GM19452 (cell line): ENCODE measurements around the gene AFAP1L1.

Experiments
- ATAC-seq: cut with Tn5 transposase; IDR thresholded peaks from one replicate; pipeline ENCODE4 v1.9.1; 2021; ENCODE audit not compliant: unreplicated experiment

Gene AFAP1L1

DNA sequence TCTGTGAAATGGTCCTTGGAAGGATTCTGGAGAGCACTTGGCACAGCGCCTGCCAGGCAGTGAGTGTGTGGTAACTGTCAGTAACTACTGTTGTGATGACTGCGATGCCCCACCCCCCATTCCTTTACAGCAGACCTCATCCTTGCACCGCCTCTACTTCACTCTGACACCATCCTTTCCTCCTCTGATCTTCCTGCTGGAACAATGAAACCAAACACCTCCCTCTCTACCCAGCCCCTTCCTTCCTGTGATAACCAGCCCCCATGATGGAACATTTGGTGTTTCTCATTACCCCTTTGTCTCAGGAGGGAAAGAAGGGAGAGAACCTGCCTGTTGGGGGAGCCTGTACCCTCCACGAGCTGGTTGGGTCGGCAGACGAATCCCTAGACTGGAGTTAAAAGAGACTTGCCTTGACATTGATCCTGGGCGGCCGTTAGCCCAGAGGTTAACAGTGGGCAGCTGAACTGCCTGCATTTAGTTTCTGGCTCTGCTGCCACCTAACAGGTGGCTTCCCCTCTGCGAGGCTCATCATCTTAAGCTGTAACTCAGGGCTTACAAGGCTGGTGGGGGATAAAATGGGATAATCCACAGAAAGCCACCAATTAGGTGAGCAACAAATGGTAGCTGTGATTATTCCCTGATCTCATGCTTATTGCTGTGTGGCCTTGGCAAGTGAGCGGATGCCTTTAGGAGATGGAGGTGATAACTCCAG, 39.4 kb downstream of the AFAP1L1 start:
- no peak for ATAC-seq

DNA sequence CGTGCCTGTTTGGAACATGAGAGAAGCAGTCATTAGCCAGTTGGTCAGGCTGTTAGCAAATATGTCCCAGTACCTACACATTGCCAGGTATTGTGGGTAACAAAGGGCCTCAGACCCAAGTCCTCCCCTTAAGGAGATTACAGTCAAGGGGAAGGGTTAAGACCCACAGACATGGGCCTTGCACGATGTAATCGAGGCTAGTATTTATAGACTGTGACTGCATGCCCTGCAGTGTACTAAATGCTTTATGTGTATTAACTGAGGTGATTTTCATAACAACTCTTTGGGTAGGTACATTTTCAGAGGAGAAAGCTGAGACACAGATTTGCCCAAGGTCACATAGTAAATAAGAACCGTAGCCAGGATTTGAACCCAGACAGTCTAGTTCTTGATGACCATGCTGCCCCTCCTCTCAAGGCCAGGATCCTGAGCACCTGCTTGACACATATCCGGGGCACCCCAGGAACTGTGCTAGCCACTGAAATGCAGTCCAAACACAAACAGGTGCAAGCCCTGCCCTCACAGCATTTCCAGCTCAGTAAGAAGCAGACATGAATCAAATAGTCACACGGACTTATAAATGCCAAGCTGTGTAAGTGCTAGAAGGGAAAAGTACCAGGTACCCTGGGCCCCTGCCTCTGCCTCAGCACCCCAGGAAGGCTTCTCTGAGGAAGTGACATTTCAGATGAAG, 41.6 kb downstream of the AFAP1L1 start:
- ATAC-seq, result no peak

DNA sequence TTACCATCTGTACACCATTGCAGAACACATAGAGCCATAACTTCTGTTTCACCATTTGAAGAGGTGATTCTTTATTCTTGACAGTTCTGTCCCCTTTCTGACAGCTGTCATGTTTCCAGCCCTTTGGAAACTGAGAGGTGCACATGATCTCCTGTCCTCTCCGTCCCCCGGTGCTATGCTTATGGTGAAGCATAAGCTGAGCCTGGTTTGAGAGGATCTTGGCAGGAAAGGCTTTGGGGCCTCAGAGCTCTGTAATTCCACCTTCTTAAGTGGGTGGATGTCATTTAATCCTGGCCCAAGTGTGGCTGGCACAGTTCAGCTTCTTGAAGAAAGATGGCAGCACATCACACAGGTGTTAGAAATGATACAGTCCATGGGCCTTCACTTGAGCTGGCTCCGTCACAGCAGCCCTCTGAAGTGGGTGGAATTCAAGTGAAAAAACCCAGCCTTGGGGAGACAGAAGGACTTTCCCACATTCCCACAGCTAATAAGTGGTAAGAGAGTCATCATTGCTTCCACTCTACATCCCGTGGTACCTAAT, 43.0 kb downstream of the AFAP1L1 start:
- no peak for ATAC-seq

DNA sequence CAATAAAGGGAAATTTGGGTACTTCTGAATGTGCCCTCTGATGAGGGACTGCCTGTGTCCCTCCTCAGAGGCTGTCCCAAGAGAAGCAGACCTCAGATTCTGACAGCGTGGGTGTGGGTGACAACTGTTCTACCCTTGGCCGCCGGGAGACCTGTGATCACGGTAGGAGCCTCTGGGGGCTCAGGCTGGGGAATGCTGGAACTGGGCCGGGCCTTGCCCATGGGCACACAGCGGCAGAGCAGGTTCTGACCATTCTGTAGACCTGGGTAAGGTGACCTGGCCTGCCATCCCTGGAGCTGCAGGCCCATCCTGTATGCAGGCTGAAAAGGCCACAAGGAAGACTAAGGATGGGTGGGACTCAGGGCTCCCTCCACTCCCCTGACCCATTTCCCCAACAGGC, 44.1 kb downstream of the AFAP1L1 start:
- no peak for ATAC-seq

DNA sequence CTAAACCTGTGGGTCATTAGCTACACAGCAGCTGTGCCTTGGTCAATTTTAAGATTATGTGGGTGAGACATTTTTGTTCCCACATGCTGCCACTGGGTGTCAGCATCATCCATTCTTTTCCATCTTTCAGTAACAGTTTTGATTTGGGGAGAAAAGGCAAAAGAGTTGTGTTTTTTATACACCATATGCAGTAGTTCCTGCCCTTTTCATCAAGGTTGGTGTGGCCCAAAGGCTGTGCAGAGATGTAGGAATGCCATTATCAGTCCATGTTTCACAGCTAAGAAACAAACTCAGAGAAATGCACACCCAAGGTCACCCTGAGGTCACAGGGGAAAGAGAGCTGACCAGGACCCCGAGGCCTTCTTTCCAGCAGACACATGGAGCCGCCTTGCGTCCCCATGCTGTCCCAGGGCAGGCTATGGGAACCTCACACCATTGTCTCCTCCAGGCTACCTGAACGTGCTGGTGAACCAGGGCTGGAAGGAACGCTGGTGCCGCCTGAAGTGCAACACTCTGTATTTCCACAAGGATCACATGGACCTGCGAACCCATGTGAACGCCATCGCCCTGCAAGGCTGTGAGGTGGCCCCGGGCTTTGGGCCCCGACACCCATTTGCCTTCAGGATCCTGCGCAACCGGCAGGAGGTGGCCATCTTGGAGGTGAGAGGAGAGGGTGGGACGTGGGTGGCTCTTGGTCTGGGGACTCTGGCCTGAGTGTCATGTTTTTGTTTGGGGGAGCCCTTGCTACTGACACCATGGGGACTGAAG, 45.8 kb downstream of the AFAP1L1 start:
- ATAC-seq, result peak; percentile 79

DNA sequence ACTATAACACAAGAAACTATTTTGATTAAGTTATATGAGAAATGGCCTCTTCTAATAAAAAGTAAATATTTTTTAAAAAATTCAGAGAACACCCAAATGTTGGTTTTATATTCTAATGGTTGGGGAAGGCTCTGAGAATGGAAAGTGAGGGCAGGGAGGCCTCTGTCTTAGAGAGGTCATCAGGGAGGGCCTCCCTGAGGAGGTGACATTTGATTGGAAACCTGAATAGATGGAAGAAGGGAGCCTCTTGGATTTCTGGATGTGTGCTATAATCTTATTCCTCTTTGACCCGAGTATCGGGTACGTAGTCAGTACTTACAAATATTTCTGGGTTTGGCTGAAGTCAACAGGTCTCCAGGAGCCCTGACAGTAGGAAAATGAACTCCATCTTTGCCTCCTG, 47.5 kb downstream of the AFAP1L1 start:
- ATAC-seq, result no peak

DNA sequence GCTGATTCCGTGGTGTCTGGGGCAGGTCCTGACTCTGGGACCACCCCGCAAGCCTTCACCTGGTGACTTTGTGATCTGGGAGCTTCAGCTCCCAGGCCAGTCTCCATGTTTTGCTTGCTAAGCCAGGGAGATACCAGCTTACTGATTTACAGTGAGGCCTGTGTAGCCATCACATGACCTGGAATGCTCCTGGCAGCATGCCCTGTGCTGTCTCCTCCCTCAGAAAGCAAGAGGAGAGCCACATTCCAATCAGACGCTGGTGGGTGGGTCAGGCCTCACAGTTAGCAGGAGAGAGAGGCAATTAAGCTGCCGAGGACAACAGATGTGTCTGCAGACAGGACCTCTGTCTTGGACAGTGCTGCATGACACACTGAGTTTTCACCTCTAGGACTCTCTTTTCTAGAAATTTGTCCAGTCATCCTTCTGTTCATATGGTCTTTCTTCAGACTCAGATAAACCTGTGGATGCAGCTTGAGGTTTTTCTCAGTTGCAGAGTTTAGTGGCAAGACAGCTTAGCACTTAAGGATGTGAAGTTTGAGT, 49.2 kb downstream of the AFAP1L1 start:
- ATAC-seq, result no peak

DNA sequence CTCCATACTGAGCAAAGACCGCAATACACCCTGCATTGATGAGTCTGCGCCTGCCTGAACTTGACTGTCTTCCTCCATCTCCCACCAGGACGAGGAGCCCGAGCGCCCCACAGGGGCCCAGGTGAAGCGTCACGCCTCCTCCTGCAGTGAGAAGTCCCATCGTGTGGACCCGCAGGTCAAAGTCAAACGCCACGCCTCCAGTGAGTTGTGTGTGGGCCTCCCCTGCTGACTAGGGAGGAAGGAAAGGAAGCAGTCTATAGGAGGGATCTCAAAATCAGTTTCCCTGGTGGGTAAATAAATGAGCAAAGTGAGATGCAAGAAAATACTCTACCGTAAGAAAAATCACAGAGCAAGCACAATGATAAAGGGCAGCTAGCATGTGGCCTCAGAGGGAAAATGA, 50.9 kb downstream of the AFAP1L1 start:
- ATAC-seq, result no peak

DNA sequence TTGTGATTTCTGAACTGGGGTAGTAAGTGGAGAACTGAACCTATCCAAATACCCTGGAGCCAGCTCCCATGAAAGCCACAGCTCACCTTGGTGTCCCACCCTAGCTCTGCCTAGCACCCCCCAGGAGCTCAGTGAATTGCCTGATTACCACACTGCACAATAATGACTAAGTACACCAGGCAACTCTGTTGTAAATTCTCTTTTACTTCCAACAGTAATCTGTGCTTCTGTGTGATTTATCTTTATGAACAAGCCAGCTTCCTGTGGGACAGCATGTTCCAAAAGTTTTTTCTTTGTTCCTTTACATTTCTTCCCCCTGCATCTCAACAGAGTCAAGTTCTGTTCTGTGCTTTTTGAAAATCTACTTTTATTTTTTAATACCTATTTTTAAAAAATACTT, 51.6 kb downstream of the AFAP1L1 start:
- no peak for ATAC-seq

DNA sequence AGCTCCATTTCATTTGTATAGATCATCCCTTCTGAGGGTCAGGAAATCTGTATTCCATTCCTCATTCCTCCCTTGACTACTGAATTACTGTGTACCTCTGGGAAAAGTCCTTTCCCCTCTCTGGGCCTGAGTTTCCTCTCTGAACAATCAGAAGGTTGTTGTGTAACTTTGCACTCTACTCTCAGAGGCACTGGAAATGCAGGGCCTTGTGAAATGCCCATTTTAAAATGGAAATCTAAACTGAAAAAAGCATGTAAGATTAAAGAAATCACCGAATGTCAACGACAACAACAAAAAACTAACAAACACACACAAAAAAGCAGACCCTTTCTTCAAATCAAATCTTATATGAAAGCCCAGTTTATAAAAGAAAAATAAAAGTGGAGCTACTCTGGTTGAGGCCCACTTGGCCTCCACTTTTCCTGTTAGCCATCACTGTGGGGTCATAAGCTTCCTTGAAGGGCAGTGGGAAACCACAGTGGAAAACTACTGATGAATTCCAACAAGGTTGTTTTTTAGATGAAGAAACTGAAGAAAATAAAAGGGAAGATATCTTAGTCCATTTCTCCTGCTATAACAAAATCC, 52.1 kb downstream of the AFAP1L1 start:
- no peak for ATAC-seq

DNA sequence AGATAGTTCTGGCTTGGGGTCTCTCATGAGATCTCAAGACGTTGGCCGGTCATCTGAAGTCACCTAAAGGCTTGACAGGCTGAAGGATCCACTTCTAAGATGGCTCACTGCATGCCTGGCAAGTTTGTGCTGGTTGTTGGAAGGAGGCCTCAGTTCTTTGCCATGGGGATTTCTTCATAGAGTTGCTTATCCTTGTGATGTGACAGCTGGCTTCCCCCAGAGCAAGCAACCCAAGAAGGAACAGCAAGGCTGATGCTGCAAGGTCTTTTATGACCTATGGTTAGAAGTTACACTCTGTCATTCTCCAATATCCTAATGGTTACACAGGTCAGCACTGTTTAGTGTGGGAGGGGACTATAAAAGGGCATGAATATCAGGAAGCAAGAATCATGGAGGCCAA, 53.0 kb downstream of the AFAP1L1 start:
- ATAC-seq, result no peak

DNA sequence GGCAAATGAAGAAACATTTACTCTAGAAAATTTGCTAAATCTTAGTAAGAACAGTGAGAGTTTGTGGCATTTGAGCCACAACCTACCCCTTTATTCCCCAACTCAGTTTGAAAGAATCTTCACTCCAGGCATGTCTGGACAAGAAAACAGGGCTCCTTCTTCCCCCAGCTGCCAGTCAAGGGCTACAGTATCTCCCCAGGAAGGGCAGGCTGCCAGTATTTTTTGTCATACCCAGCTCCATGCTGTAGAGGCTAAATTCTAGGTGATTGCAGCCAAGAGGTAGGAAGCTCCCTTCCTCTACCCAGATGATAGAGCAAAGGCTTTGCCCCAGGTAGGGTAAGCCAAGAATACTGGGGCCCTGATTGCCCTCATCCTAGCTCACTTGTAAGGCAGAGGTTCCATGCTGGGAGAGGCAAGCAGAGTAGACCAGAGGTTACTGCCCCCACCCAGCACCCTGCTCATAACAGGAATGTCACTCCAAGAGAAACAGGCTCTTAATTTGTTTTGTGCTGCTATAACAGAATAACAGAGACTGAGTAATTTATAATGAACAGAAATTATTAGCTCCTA, 53.6 kb downstream of the AFAP1L1 start:
- no peak for ATAC-seq

DNA sequence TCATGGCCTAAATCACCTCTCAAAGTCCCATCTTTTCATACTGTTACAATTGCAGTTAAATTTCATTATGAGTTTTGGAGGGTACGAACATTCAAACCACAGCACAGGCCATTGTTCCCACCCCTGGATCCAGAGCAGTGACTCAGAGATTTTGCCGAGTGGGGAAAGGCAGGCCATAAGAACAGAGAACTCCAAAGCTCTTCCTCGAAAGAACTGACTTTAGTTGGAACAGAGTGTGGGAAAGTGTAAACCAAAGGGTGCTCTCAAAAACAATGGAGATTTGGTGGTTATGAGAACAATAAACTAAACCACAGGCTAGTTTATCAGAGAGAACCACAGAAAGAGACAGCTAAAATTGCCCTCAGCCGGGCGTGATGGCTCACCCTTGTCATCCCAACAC, 54.2 kb downstream of the AFAP1L1 start:
- no peak for ATAC-seq

DNA sequence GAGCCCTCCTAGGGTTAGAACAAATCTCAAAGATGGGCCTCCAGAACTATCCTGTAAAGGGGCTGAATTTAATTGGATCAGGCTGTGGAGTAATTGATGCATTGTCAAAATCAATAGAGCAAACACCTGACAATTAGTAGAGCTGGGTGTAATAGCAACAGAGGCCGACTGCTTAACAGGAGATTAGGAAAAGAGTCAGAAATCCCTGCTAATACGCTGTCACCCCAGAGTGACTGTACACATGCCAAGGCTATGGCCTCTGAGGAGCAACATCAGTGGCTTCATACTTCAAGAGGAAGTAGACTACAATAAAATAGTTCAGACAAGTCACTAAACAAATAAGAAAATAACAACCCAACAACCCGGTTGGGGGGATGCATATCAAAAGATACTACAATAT, 55.0 kb downstream of the AFAP1L1 start:
- ATAC-seq, result no peak

DNA sequence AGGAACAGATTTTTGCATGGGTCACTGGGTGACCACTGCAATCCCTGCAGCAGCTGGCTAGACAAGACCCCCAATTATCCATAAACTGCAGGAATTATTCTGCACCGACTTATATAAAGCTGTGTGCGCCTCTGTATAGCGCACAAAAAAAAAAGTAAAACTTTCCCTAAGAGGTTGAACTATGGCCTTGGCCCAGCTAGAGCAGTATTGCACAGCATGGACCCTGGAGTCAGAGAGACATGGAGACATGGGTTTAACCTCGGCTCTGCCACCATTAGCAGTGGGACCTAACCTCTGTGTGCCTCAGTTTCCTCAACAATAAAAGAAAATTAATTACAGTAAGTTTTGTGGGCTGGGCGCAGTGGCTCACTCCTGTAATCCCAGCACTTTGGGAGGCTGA, 56.5 kb downstream of the AFAP1L1 start:
- no peak for ATAC-seq

DNA sequence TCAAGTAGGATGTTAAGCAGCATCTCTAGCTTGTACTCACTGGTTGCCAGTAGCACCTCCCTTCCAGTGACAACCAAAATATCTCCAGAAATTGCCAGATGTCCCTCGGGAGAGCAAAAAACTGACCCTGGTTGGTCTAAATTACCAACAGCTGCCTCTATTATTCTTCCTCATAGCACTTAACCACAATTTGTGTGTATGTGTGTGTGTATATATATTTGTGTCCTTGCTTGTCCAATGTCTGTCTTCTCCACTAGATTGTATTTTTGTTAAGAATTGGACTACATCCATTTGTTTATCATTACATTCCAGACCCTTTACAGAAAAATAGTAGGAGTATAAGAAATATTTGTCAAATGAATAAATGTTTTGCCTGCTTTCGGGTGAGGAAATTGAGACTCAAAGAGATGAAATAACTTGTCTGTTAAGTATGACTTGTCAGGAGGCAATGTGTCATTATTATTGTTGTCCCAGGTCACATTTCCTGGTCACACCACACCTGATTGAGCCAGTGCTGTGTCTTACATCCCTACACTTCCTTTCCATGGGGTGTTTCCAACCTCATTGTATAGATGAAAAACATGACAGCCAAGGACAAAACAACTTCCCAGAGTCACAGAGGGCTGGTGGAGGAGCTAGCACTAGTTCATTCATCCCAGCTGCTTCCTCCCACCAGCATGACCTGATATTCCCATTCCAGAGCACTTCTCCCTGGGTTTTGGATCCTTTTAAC, 62.2 kb downstream of the AFAP1L1 start:
- ATAC-seq, result no peak

DNA sequence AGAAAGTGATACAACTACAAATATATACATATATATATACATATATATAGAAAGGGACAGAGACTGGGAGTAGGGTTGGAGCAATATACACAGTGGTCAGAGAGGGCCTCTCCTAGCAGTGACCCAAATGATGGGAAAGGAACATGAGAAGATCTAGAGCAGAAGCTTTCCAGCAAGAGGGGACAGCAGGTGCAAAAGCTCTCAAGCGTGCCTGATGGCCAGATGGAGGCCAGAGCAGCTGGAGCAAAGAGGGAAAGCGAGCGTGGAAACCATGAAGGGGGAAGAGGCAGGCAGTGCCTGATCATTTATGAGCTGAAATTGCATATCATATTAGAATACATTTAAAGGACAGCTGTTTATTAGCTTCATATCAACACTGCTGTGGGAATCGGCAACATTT, 66.1 kb downstream of the AFAP1L1 start:
- no peak for ATAC-seq

DNA sequence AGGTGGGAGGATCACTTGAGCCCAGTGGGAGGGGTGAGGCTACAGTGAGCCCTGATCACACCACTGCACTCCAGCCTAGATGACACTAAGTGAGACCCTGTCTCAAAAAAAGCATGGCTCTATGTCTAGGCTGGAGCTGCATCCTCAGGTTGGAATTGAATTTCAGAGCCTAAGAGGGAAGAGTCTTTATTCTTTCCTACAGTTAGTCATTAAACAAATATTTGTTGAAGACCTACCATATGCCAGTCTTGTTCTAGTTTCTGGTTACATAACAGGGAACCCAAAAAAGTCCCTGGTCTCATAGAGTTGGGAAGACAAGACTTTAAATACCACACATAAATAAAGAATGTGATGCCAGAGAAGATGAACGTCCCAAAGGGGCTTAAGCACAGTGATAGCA, 66.7 kb downstream of the AFAP1L1 start:
- no peak for ATAC-seq

DNA sequence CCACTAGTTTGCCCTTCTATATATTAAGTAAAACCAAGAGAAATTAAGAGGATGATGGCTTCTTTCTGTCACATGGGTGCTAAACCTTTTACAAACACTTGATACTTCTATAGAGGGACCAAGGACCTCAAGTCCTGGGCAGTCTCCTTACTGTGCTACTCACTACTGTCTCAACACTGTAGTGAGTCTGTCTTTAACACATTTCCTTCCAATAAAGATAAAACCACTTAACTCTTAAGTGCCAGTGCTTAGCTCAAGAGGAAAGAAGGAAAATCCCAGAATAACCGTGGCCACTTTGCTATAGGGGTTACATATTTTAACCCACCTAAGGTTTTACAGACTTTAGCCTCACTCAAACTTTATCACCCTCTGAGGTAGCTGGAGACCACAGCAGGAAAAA, 69.3 kb downstream of the AFAP1L1 start:
- no peak for ATAC-seq

DNA sequence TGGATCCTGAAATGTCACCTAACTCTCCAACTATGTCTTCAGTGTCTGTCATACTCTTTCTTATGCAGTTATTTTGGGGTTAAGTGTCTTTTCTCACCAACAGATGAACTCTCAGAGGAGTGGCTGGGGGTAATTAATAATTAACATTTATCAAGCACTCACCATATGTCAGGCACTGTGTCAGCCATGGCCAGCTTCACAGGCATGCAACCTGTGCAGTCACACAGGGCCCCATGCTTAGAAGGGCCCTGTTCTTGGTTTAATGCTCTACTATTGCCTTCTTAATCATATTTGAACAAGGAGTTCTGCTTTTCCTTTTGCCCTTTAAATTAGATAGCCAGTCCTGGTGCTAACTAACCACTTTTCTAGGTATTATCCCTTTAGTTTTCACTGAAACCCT, 70.2 kb downstream of the AFAP1L1 start:
- no peak for ATAC-seq
